ENCODE results near the gene TSPAN18.

Gene TSPAN18

GRCh38 chr11:44837661-44838060, 110.9 kb downstream of the TSPAN18 start:
- in situ Hi-C loops (cut with HindIII; ENCODE audit: low sequenced_read_pairs): no loop called here

GRCh38 chr11:44839458-44840084, 112.8 kb downstream of the TSPAN18 start:
- in situ Hi-C loops (cut with HindIII; ENCODE audit: low sequenced_read_pairs): no loop called here

DNA sequence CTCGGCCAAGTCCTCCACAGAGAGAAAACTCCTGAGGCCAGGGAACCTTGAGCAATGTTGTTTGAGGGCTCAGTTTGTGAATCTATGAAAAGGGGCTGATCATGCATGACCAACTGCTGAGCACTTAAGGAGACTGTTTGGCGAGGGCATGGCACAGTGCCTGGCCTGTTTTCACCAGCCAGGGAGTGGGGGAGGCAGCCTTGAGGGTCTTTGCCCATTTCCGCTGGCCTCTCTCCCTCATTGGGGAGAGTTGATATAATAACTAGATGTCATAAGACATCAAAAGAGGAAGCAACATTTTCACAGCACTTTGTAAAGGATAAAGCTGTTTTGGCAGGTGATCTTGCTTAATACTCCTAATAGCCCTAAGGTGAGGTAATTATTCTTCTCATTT, 113.3 kb downstream of the TSPAN18 start:
- in situ Hi-C loops (cut with HindIII; ENCODE audit: low sequenced_read_pairs): no loop called here

DNA sequence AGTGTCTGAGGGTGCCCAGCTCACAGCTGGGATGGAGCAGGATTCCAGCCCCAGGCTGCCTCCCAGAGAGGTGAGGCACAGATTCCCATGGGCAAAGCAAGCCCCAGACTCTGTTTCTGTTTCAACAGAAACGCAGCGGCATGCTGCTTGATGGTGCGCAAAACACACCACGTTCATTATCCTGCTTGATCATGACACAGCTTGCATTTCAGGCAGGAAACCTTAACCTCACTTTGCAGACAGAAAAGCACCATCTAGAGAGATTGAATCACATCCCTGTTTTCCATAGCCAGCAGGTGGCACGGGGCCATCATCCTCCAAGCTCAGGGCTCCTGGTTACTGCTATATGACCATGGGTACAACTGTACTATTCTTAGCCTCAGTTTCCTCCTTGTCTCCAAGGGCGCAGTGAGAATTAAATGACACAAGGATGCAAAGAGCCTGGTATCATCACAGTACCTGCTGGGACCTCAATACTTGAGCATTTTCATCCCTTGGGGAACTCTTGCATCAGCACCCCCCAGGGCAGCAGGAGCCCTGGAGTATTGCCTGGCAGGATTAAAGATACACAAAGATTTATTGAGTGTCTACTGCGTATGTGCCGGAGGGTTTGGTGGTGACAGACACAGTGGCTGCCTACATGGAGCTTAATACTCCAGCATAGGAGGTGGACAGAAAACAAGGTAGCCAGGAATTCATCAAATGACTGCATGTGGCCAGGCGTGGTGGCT, 113.9 kb downstream of the TSPAN18 start:
- in situ Hi-C loops (cut with HindIII; ENCODE audit: low sequenced_read_pairs): no loop called here

GRCh38 chr11:44842220-44842619, 115.5 kb downstream of the TSPAN18 start:
- in situ Hi-C loops (cut with HindIII; ENCODE audit: low sequenced_read_pairs): no loop called here

DNA sequence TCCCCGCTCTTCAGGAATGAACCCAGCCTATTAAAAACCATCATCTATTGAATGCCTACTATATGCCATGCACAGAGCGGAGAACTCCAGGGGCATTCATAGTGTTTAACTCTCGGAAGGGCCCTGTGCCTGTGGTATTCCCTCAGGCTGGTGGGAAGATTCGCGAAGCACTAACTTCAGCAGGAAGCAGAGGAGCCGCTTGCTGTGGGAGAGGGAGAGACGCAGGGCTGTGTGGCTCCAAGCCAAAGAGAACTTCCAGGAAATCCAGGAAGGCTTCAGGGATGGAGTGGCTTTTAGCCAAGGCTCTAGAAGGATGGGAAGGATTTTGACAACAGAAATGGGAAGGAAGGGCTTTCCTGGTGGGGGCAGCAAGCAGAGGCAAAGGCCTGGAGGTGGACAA, 120.1 kb downstream of the TSPAN18 start:
- in situ Hi-C loops (cut with HindIII; ENCODE audit: low sequenced_read_pairs): no loop called here

DNA sequence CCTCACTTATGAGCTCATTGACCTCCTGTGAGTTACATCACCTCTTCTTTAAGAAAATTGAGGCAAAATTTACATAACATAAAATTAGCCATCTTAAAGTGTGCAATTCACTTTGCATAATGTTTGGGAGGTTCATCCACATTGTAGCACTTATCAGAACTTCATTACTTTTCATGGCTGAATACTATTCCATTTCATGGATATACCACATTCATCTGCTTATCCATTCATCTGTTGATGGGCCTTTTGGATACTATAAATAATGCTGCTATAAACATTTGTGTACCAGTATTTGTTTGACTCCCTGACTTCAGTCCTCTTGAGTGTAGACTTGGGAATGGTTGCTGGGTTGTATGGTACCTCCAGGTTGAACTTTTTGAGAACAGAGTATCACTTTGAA, 120.6 kb downstream of the TSPAN18 start:
- in situ Hi-C loops (cut with HindIII; ENCODE audit: low sequenced_read_pairs): no loop called here

GRCh38 chr11:44848203-44848962, 121.6 kb downstream of the TSPAN18 start:
- in situ Hi-C loops (cut with HindIII; ENCODE audit: low sequenced_read_pairs): no loop called here

DNA sequence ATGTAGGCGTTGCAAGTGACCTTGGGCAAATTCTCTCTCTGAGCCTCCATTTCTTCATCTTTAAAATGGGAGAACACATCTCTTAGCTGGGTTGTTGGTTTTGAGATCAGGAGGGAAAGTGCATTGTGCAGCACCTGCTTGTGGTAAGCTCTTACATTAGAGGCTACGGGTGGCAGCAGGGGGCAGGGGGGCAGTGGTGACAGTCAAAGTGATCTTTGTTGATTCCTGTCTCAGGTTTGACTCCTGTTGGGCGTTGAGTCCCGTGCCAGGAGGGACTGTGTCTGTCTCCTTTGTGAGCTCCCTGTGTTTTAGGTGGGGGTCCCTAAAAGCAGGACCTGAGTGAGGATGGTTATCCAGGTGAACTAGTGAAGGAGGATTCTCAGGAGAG, 122.2 kb downstream of the TSPAN18 start:
- in situ Hi-C loops (cut with HindIII; ENCODE audit: low sequenced_read_pairs): no loop called here

DNA sequence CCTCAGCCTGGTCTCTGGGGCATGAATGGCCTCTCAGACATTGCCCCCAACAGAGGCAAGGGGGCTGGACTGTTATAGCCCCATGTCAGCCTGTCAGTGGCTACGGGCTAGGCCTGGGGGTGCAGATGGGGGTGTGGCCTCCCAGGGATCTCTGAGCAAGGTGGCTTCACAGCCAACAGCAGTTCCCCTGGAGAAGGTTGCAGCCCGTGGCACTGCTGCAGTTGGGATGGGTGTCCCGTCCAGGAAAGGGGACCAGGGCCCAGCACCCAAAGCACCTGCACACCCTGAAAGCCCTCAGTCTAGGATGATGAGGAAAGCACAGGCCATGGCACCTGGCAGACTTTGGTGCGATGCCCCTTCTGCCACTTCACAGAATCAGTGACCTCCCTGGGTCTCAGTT, 122.7 kb downstream of the TSPAN18 start:
- in situ Hi-C loops (cut with HindIII; ENCODE audit: low sequenced_read_pairs): no loop called here

- in situ Hi-C loops (cut with HindIII; ENCODE audit: low sequenced_read_pairs): no loop called here
These were observed 123.2 kb downstream of the TSPAN18 start for GRCh38 chr11:44849922-44850321.

GRCh38 chr11:44851496-44851895, 124.7 kb downstream of the TSPAN18 start:
- in situ Hi-C loops (cut with HindIII; ENCODE audit: low sequenced_read_pairs): no loop called here

DNA sequence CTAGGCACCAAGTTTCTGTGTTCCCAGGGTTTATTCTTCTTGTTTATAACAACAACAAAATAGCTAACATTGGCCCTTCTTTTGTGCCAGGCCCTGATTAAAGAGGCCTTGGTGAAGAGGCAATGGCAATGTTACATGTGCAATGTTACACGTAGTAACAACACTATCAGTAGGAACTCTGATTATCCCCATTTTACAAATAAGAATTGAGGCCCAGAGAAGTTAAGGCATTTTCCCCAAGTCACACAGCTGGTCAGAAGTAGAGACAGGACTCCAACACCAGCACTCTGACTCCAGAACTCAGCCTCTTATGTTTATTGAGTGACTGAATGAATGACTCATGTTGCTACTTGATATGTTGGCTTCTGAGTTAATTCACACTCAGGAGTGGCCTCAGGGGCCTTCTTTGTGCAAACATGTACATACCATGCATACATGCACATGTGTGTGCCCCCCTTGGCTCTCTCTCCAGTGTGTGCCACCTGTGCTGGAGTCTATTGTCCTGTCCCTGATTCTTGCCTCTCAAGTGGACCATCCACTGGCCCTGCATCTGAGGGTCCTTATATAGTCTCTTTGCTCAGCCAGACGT, 125.5 kb downstream of the TSPAN18 start:
- in situ Hi-C loops (cut with HindIII; ENCODE audit: low sequenced_read_pairs): no loop called here

DNA sequence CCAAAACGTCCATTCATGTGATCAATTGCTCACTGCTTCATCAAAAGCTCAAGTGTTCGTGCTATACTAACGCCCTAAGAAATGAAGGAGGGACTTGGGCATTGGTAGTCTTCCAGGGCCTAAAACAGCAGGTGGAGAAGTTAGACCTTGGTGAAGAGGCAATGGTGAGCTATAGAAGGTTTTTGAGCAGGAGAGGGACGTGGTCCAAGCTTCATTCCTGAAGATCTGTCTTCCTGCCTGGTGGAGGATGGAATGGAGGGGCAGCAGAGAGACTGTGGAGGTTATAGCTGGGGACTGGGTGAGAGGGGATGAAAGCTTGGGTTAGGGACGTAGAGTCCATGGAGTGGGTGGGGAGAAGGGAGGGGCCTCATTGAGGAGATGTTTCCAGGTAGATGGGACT, 126.2 kb downstream of the TSPAN18 start:
- in situ Hi-C loops (cut with HindIII; ENCODE audit: low sequenced_read_pairs): no loop called here

GRCh38 chr11:44853666-44854065, 126.9 kb downstream of the TSPAN18 start:
- in situ Hi-C loops (cut with HindIII; ENCODE audit: low sequenced_read_pairs): no loop called here

DNA sequence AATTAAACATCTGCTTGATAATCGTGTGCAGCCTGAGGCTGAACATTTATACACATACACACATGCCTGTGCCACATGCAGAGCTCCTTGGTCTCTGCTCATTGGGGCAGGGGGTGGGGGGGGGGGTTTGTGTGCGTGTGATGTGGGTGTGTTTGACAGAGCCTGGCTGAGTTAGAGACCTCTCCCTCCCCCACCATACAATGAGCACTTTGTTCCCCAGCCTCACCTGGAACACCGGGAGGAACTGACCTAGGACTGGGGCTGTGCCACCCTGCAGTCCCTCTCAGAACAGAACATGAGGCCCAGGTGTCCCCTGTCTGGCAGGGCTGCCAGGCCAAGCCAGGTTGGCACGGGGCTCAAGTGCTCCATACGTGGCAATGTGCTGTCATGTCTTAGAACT, 127.3 kb downstream of the TSPAN18 start:
- in situ Hi-C loops (cut with HindIII; ENCODE audit: low sequenced_read_pairs): no loop called here

DNA sequence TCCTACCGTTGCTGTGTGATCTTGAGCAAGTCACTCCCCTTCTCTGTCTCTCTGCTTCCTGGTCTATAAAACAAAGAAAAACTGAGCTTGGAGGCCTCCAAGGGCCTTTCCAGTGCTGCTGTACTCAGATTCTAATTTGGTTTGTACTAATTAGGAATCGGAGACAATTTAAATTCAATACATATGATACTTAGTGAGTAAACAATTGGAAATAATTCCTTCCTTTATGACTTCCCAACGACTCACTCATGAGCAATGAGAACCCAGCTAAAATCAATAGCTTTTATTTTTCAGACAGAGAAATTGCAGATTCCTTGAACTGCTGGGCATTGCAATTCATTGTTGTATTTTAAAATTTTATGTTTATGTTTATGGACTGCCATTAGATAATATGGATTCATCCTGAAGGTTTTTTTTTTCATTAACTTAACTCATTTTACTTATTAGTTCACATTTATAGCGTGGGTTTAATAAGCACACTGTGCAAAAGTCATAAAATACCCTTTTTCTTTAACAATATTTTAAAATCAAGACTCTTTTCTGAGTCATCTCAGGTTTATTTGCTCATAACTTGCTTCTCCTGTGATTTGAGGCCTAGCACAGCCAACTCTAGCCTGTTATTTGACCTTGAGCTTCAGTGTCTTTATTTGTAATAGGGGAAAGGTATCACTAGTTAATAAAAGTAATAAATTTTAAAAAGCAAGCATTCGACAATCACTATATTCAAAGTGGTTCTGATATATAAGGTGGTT, 128.2 kb downstream of the TSPAN18 start:
- in situ Hi-C loops (cut with HindIII; ENCODE audit: low sequenced_read_pairs): no loop called here

- in situ Hi-C loops (cut with HindIII; ENCODE audit: low sequenced_read_pairs): no loop called here
These were observed 128.7 kb downstream of the TSPAN18 start for GRCh38 chr11:44855493-44855849.

DNA sequence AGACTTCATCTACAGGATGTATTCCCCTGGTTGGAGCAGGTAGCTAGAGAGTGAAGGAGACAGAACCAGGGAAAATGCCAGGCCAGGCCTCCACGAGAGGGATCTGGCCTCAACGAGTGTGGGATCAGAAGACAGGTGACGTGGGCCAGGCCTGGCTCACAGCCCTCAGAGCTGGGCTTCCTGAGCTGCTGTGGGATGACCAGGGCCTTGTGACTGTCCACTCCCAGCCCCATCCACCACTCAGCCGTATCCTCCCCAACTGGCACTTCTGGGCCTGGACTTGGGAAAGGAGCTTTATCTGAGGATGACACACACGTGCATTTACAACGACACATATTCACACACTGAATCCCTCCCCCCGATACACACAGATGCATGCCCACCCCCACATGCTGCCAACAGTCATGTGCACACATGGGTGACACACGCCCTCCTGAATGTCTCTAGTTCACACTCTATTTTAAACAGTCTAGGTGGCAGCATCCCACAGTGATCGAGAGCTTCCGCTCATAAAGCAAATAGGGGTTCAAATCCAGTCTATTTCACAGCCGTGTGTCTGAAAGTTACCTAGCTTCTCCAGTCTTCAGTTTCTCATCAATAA, 130.8 kb downstream of the TSPAN18 start:
- in situ Hi-C loops (cut with HindIII; ENCODE audit: low sequenced_read_pairs): no loop called here

DNA sequence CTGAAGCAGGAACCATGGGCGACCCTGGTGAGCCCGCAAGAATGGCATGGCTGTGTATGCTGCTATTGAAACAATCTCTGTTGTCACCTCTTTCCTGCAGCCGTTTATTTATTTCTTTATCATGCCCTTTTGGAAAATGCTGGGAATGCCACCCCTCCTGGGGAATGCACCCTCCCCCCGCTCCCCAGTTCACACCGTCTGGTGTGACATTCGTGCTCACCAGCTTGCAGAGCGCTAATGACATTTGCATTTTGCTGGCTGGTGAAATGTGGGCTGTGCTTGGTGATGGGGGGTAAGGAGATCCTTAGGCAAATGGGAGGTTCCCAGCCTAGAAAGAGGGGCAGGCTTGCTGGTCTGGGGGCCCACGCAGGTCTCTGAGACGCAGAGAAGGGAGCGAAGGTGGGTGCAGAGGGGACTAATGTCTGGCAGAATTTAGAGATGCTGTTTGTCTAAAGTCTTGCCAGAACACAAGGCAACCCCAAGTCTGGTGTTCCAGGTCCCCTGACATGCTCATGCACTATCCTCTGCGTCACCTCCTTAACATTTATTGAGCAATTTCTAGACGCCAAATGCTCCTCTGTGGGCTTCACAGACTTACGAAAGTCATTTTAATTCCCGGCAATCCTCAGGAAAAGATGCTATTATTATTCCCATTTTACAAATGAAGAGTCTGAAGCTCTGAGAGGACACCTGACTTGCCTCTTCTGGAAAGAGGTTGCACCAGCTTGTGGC, 132.2 kb downstream of the TSPAN18 start:
- in situ Hi-C loops (cut with HindIII; ENCODE audit: low sequenced_read_pairs): no loop called here
